Measurements from ENCODE around the gene ZNF500. TPM values are rescaled to one million over a fixed set of nuclear protein-coding genes. Genes with fewer than 3 reads are reported as not detected.

Gene ZNF500
- polyA plus RNA-seq, 1 of the 3 experiments (the other 2 are of a cell fraction): 6.3 TPM

DNA sequence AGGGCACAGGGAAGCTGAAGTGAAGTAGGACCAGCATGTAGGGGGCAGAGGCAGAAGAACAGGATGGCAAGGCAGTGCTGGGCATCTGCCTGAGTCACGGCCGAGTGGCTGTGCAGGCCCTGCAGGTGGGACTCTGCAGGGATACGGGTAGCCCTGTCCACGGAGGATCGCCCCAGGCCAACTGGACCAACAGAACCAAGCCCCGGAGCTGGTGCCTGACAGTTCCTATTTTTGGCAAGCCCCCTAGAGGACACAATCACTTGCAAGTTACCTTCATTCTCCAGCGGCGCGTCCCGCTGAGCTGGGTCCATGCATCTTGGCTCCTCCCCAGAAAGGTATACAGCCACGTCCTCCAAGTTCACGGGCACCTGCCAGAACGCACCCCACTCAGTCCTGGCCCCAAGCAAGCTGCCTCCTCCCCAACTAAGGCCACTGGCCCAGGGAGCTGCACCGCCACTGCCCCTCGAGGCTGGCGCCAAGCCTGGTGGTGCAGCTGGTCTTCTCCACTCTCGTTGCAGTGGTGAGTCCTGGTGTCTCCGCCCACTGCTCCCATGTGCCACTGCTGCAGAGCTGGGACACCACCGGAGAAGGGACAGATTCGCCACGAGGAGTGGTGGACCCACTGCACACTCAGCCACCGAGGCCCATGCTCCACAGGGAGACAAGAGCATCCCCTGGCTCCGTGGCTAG lies 6.6 kb downstream of the ZNF500 start (continued):
- TF ChIP-seq RCOR1 (IDR thresholded peaks at IDR 0.05; ENCODE audit: low read length) (no peak), GATA2 (CRISPR knock-in tag; IDR thresholded peaks at IDR 0.05) (no peak), FOSL2 (IDR thresholded peaks at IDR 0.05; ENCODE audit: borderline replicate concordance, low read depth) (no peak), NFIC (IDR thresholded peaks at IDR 0.05; ENCODE audit: borderline replicate concordance) (no peak), EP300 (IDR thresholded peaks at IDR 0.05; ENCODE audit: borderline replicate concordance in 1 of 2, low read depth in 1 of 2, low read length in 1 of 2) (no peak), ZBTB33 (IDR thresholded peaks at IDR 0.05; ENCODE audit: borderline replicate concordance, low read depth) (no peak), GABPA (IDR thresholded peaks at IDR 0.05; ENCODE audit: low read depth) (no peak), TEAD4 (IDR thresholded peaks at IDR 0.05; ENCODE audit: borderline replicate concordance, insufficient read depth) (no peak), NRF1 (IDR thresholded peaks at IDR 0.05; ENCODE audit: low read depth, low read length) (no peak)

- Histone ChIP-seq H2AFZ (ENCODE audit: low read depth) (no peak overlapping the region), H3K27me3 (ENCODE audit: insufficient read depth) (no peaks in the 10 kb centered on the region), H3K9me3 (0 out of 2 replicates have a peak, but pooled peaks cover 6% of the 10 kb centered on the region), H3K79me2 (ENCODE audit: insufficient read depth) (no peaks in the 10 kb centered on the region), H3K36me3 (replicated peaks in 1 of 2; ENCODE audit: control insufficient read depth in 1 of 2, insufficient read depth in 2 of 2, low read length in 1 of 2) (peaks cover 45 to 61% of the 10 kb centered on the region in 2 experiments), H3K4me2 (no peak overlapping the region), H4K20me1 (ENCODE audit: insufficient read depth) (no peaks in the 10 kb centered on the region), H3K9ac (no peak overlapping the region), H3K4me3 (ENCODE audit: low read depth in 2 of 2, low read length in 1 of 2) (no peak overlapping the region), H3F3A (replicated peaks; ENCODE audit: insufficient read depth) (peaks cover 3% of the 10 kb centered on the region), H3K27ac (ENCODE audit: low read depth in 2 of 2, low read length in 1 of 2) (no peak overlapping the region), H3K9me2 (no peaks in the 10 kb centered on the region), H3K4me1 (ENCODE audit: control insufficient read depth in 1 of 2, insufficient read depth in 2 of 2, low read depth in 1 of 2, low read length in 1 of 2) (no peaks in the 10 kb centered on the region)
- WGBS (ENCODE audit: low lambda C conversion rate): 92% methylated on average over 6 of the region's 6 CpGs
- ChIA-PET POLR2A (interaction anchor here (1.1 kb wide), 1 partner anchor 10 kb away, joined by 4 read pairs; no protein-coding TSS in a partner anchor), CTCF (no interaction called here)
- DNase-seq: no peak
- TF ChIP-seq FOSL2 (IDR thresholded peaks at IDR 0.05; ENCODE audit: borderline replicate concordance, low read depth) (no peak), RFX5 (IDR thresholded peaks at IDR 0.05; ENCODE audit: low read length) (no peak), EP300 (IDR thresholded peaks at IDR 0.05; ENCODE audit: borderline replicate concordance in 1 of 2, low read depth in 1 of 2, low read length in 1 of 2) (no peak), NRF1 (IDR thresholded peaks at IDR 0.05; ENCODE audit: low read depth, low read length) (no peak), GABPA (IDR thresholded peaks at IDR 0.05; ENCODE audit: low read depth) (no peak), RXRA (IDR thresholded peaks at IDR 0.05; ENCODE audit: borderline replicate concordance, low read depth) (no peak), TEAD4 (IDR thresholded peaks at IDR 0.05; ENCODE audit: borderline replicate concordance, insufficient read depth) (no peak), MEF2A (IDR thresholded peaks at IDR 0.05; ENCODE audit: borderline replicate concordance, low read depth) (no peak), CTCF (IDR thresholded peaks at IDR 0.05) (no peak), CHD2 (IDR thresholded peaks at IDR 0.05; ENCODE audit: low read length, partially characterized antibody) (no peak), TCF12 (IDR thresholded peaks at IDR 0.05) (no peak), FOXM1 (IDR thresholded peaks at IDR 0.05; ENCODE audit: low read depth) (no peak)
- TF ChIP-seq, protein P1, sequence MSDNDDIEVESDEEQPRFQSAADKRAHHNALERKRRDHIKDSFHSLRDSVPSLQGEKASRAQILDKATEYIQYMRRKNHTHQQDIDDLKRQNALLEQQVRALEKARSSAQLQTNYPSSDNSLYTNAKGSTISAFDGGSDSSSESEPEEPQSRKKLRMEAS (IDR thresholded peaks at IDR 0.05; ENCODE audit: low read depth): no peak
- TF ChIP-seq, protein P2, sequence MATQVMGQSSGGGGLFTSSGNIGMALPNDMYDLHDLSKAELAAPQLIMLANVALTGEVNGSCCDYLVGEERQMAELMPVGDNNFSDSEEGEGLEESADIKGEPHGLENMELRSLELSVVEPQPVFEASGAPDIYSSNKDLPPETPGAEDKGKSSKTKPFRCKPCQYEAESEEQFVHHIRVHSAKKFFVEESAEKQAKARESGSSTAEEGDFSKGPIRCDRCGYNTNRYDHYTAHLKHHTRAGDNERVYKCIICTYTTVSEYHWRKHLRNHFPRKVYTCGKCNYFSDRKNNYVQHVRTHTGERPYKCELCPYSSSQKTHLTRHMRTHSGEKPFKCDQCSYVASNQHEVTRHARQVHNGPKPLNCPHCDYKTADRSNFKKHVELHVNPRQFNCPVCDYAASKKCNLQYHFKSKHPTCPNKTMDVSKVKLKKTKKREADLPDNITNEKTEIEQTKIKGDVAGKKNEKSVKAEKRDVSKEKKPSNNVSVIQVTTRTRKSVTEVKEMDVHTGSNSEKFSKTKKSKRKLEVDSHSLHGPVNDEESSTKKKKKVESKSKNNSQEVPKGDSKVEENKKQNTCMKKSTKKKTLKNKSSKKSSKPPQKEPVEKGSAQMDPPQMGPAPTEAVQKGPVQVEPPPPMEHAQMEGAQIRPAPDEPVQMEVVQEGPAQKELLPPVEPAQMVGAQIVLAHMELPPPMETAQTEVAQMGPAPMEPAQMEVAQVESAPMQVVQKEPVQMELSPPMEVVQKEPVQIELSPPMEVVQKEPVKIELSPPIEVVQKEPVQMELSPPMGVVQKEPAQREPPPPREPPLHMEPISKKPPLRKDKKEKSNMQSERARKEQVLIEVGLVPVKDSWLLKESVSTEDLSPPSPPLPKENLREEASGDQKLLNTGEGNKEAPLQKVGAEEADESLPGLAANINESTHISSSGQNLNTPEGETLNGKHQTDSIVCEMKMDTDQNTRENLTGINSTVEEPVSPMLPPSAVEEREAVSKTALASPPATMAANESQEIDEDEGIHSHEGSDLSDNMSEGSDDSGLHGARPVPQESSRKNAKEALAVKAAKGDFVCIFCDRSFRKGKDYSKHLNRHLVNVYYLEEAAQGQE (IDR thresholded peaks at IDR 0.05; ENCODE audit: low read depth, low read length): no peak
- TF ChIP-seq, protein P3, sequence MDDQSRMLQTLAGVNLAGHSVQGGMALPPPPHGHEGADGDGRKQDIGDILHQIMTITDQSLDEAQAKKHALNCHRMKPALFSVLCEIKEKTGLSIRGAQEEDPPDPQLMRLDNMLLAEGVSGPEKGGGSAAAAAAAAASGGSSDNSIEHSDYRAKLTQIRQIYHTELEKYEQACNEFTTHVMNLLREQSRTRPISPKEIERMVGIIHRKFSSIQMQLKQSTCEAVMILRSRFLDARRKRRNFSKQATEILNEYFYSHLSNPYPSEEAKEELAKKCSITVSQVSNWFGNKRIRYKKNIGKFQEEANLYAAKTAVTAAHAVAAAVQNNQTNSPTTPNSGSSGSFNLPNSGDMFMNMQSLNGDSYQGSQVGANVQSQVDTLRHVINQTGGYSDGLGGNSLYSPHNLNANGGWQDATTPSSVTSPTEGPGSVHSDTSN (IDR thresholded peaks at IDR 0.05): no peak
- TF ChIP-seq, protein P4, sequence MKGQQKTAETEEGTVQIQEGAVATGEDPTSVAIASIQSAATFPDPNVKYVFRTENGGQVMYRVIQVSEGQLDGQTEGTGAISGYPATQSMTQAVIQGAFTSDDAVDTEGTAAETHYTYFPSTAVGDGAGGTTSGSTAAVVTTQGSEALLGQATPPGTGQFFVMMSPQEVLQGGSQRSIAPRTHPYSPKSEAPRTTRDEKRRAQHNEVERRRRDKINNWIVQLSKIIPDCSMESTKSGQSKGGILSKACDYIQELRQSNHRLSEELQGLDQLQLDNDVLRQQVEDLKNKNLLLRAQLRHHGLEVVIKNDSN (IDR thresholded peaks at IDR 0.05; ENCODE audit: borderline replicate concordance, low read depth): no peak
Observed at GRCh38 chr16:4755687-4756086, 11.3 kb downstream of the ZNF500 start.

All from SK-N-SH (cell line).